HepG2 (cell line): ENCODE data around the gene CMIP. TPM values are rescaled to one million over a fixed set of nuclear protein-coding genes. Genes with fewer than 3 reads are reported as not detected.

Source experiments
- ATAC-seq: fragments of 200-7000 bp; cut with Tn5 transposase; 3 replicates; pipeline ENCODE4 v1.9.1; 2020; ENCODE audit warnings: mild to moderate bottlenecking, moderate library complexity
- BruUV-seq: library from RNA; stranded (reverse); fragments of 400-500 nt; replicated peaks from 2 replicates; lab custom pipeline; 2021; lab: Mats Ljungman, UMichigan
- CTCF ChIA-PET: fragments of 300-600 bp; formaldehyde crosslinking; extraction: SDS; loops from one replicate; lab custom pipeline; 2021; ENCODE audit warnings: low total read pairs, inconsistent platforms, low intra/inter-chr PET ratio; lab: Yijun Ruan, JAX
- POLR2A ChIA-PET: fragments of 350-600 bp; sonication (Branson Sonifier 250); formaldehyde crosslinking; loops from one replicate; lab custom pipeline; 2020; ENCODE audit warnings: antibody characterized with exemption, inconsistent platforms; lab: Yijun Ruan, JAX
- DNase-seq: peaks from one replicate; pipeline ENCODE4 v3.0.0-alpha.2; 2015; ENCODE audit warnings: low spot score
- FAIRE-seq: peaks from 3 replicates; lab custom pipeline; 2011; peaks lifted over from hg19 to GRCh38; lab: Jason Lieb, UNC
- H2AFZ ChIP-seq: one replicate; pipeline ENCODE4 v1.6.1; 2011; ENCODE audit warnings: low read length, inconsistent platforms
- H3K27ac ChIP-seq: fragments of 300-600 bp; 3 replicates; pipeline ENCODE4 v1.8.0; 2011; ENCODE audit warnings: mixed run types, mild to moderate bottlenecking, mixed read lengths, low read length, inconsistent platforms; ENCODE audit not compliant: insufficient read depth; ENCODE audit errors: extremely low read length
- H3K27me3 ChIP-seq, 2 experiments: fragments of 200-600 bp in 1 of 2; 2 replicates in 1 of 2; 3 replicates in 1 of 2; pipeline versions ENCODE4 v1.6.0 to v1.8.0; 2011; ENCODE audit warnings: low read length in 2 of 2, mild to moderate bottlenecking in 2 of 2, moderate library complexity in 2 of 2, inconsistent platforms in 1 of 2; ENCODE audit not compliant: insufficient read depth in 2 of 2, control insufficient read depth in 1 of 2
- H3K36me3 ChIP-seq, 2 experiments: fragments of 200-600 bp in 1 of 2; replicated peaks in 1 of 2; 2 replicates in 1 of 2; 3 replicates in 1 of 2; pipeline versions ENCODE4 v1.5.1 to v1.8.0; 2011; ENCODE audit warnings: low read length in 2 of 2, inconsistent platforms in 1 of 2; ENCODE audit not compliant: insufficient read depth in 2 of 2, control insufficient read depth in 1 of 2
- H3K4me1 ChIP-seq: 2 replicates; pipeline ENCODE4 v1.5.1; 2012; ENCODE audit warnings: low read length, inconsistent platforms; ENCODE audit not compliant: insufficient read depth
- H3K4me2 ChIP-seq: 2 replicates; pipeline ENCODE4 v1.6.0; 2011; ENCODE audit warnings: low read depth, low read length, inconsistent platforms
- H3K4me3 ChIP-seq, 3 experiments: fragments of 200-600 bp in 1 of 3; sonication (generic), shearing (Covaris generic) in 1 of 3; replicated peaks in 1 of 3; 2 replicates each; pipeline ENCODE4 v1.5.1; 2011 to 2016; ENCODE audit warnings: low read length in 3 of 3, inconsistent platforms in 2 of 3, low read depth in 2 of 3, mild to moderate bottlenecking in 2 of 3, control low read depth in 1 of 3, mixed read lengths in 1 of 3; ENCODE audit not compliant: insufficient read depth in 1 of 3
- H3K79me2 ChIP-seq: one replicate; pipeline ENCODE4 v1.6.1; 2011; ENCODE audit warnings: low read length, inconsistent platforms; ENCODE audit not compliant: insufficient read depth
- H3K9ac ChIP-seq: 2 replicates; pipeline ENCODE4 v1.6.0; 2011; ENCODE audit warnings: mild to moderate bottlenecking, low read depth, low read length, inconsistent platforms; ENCODE audit not compliant: insufficient read depth
- H3K9me3 ChIP-seq: 2 replicates; pipeline ENCODE4 v1.5.1; 2012; ENCODE audit warnings: mild to moderate bottlenecking, low read length
- H4K20me1 ChIP-seq: 2 replicates; pipeline ENCODE4 v1.6.0; 2011; ENCODE audit warnings: inconsistent platforms, mild to moderate bottlenecking, low read length, moderate library complexity; ENCODE audit not compliant: insufficient read depth
- CCAR2 ChIP-seq: fragments of 200-400 bp; formaldehyde crosslinking; optimal IDR thresholded peaks from 2 replicates; pipeline ENCODE3; 2018; ENCODE audit warnings: low read depth, mild to moderate bottlenecking, low read length, moderate library complexity
- CENPT ChIP-seq: sonication (generic); formaldehyde crosslinking; IDR thresholded peaks from 2 replicates; pipeline ENCODE4 v1.8.0; 2022; ENCODE audit warnings: low read depth, mild to moderate bottlenecking, moderate library complexity, missing genetic modification reagents
- DPF2 ChIP-seq: sonication (generic); formaldehyde crosslinking; IDR thresholded peaks from 2 replicates; pipeline ENCODE4 v1.4.0; 2020; ENCODE audit warnings: mild to moderate bottlenecking, low read depth, missing genetic modification reagents, borderline replicate concordance
- EP300 ChIP-seq, 3 experiments: sonication (generic) in 1 of 3; formaldehyde crosslinking in 1 of 3; IDR thresholded peaks; 2 replicates each; pipeline versions ENCODE4 v1.5.1 to v1.6.1; 2011 to 2020; ENCODE audit warnings: low read depth in 2 of 3, low read length in 2 of 3, borderline replicate concordance in 1 of 3, improper control_type of control experiment in 1 of 3, mild to moderate bottlenecking in 1 of 3, missing genetic modification reagents in 1 of 3, moderate library complexity in 1 of 3
- HNRNPL ChIP-seq: fragments of 200-400 bp; formaldehyde crosslinking; IDR thresholded peaks from 2 replicates; pipeline ENCODE4 v1.6.1; 2017; ENCODE audit warnings: mild to moderate bottlenecking, low read depth, low read length
- JDP2 ChIP-seq: sonication (generic); formaldehyde crosslinking; IDR thresholded peaks from 2 replicates; pipeline ENCODE4 v1.8.1; 2022; ENCODE audit warnings: missing genetic modification reagents, borderline replicate concordance
- JUN ChIP-seq: sonication (generic); formaldehyde crosslinking; IDR thresholded peaks from 2 replicates; pipeline ENCODE4 v1.4.0; 2020; ENCODE audit warnings: mild to moderate bottlenecking, missing genetic modification reagents
- KLF13 ChIP-seq: sonication (generic); formaldehyde crosslinking; IDR thresholded peaks from 2 replicates; pipeline ENCODE4 v1.4.0; 2020; ENCODE audit warnings: mild to moderate bottlenecking, missing genetic modification reagents
- POLR2A ChIP-seq, 2 experiments: IDR thresholded peaks; 2 replicates each; pipeline ENCODE4 v1.6.1; 2011; ENCODE audit warnings: low read depth in 2 of 2, low read length in 2 of 2, mild to moderate bottlenecking in 1 of 2, moderate library complexity in 1 of 2; ENCODE audit not compliant: insufficient read depth in 1 of 2
- RBM22 ChIP-seq: fragments of 200-400 bp; formaldehyde crosslinking; optimal IDR thresholded peaks from 2 replicates; pipeline ENCODE3; 2017; ENCODE audit warnings: mild to moderate bottlenecking, low read length, moderate library complexity
- RCOR2 ChIP-seq: IDR thresholded peaks from 2 replicates; pipeline ENCODE4 v1.6.1; 2016; ENCODE audit warnings: missing biosample characterization, missing genetic modification reagents
- SIN3B ChIP-seq: fragments of 150-350 bp; IDR thresholded peaks from 2 replicates; pipeline ENCODE4 v1.6.1; 2014; ENCODE audit warnings: low read length
- TBL1XR1 ChIP-seq: fragments of 150-350 bp; IDR thresholded peaks from 2 replicates; pipeline ENCODE4 v1.6.1; 2014; ENCODE audit warnings: borderline replicate concordance, low read length; ENCODE audit not compliant: partially characterized antibody
- THAP11 ChIP-seq: IDR thresholded peaks from 2 replicates; pipeline ENCODE4 v1.6.1; 2016; ENCODE audit warnings: missing biosample characterization, missing genetic modification reagents
- TOE1 ChIP-seq: sonication (generic); formaldehyde crosslinking; IDR thresholded peaks from 2 replicates; pipeline ENCODE4 v1.4.0; 2020; ENCODE audit warnings: mild to moderate bottlenecking, missing genetic modification reagents
- ZFP1 ChIP-seq: IDR thresholded peaks from 2 replicates; pipeline ENCODE4 v1.6.1; 2016
- ZNF589 ChIP-seq: sonication (generic); formaldehyde crosslinking; conservative IDR thresholded peaks from 2 replicates; pipeline ENCODE4 v1.8.0; 2022; ENCODE audit warnings: mild to moderate bottlenecking, moderate library complexity, missing genetic modification reagents
- ZNF660 ChIP-seq: sonication (generic); formaldehyde crosslinking; IDR thresholded peaks from 2 replicates; pipeline ENCODE4 v1.5.1; 2020; ENCODE audit warnings: mild to moderate bottlenecking, low read depth, missing genetic modification reagents, borderline replicate concordance
- ZNF687 ChIP-seq: sonication (generic); formaldehyde crosslinking; IDR thresholded peaks from 2 replicates; pipeline ENCODE4 v1.5.1; 2020; ENCODE audit warnings: mild to moderate bottlenecking, missing genetic modification reagents, moderate library complexity
- WGBS: methylation state at CpG from one replicate; pipeline ENCODE4 v1.1.6; 2017; ENCODE audit warnings: low lambda C conversion rate; 5-methylcytosine and 5-hydroxymethylcytosine counted together
- in situ Hi-C: cut with HindIII; loops from 2 replicates; pipeline ENCODE4 v1.10.0; 2017; ENCODE audit warnings: low pct_unique_long_range_greater_than_20kb; ENCODE audit not compliant: extremely low pct_ligation_motif_present
- intact Hi-C: fragments of 100-400 bp; cut with micrococcal nuclease; formaldehyde crosslinking; loops from one replicate; pipeline ENCODE4 v1.10.0; 2022; ENCODE audit not compliant: unreplicated experiment
- polyA plus RNA-seq, 8 experiments: library from polyadenylated mRNA; depleted of rRNA in 3 of 8; stranded (reverse) in 7 of 8; unstranded in 1 of 8; fragments of >200 nt; fragmentation: Illumina TruSeq in 4 of 8; extraction: Trizol in 4 of 8; gene quantifications; 2 replicates each; pipeline versions ENCODE4 v1.2.1 to v1.2.3, GENCODE V29; 2011 to 2016; ENCODE audit warnings: low read depth in 4 of 8, missing spikeins in 1 of 8, mixed read lengths in 1 of 8; ENCODE audit not compliant: insufficient read depth in 1 of 8
- total RNA-seq, 5 experiments: library from RNA; depleted of rRNA; stranded (reverse); fragments of >200 nt; fragmentation: Illumina TruSeq; extraction: Trizol; gene quantifications; 2 replicates each; pipeline ENCODE4 v1.2.3, GENCODE V29; 2016; ENCODE audit warnings: low read depth in 1 of 5
- TF ChIP-seq, protein P1 (sequence below): sonication (generic); formaldehyde crosslinking; IDR thresholded peaks from 2 replicates; pipeline ENCODE4 v1.4.0; 2020; ENCODE audit warnings: missing genetic modification reagents, borderline replicate concordance

Gene CMIP
- total and polyA plus RNA-seq, 2 of the 13 experiments (the other 11 are each of a cell fraction or from before 2014, with no cell fraction given), result 10.9 to 18.1 TPM

- Histone ChIP-seq H3K36me3 (peaks cover 56 to 63% of the 10 kb centered on the region in 2 experiments), H3K27ac (no peak overlapping the region), H3K4me2 (no peak overlapping the region), H4K20me1 (peaks cover 4% of the 10 kb centered on the region; the same call in 1 of the 2 replicates), H3K79me2 (no peaks in the 10 kb centered on the region), H3K9me3 (no peaks in the 10 kb centered on the region), H2AFZ (no peak overlapping the region), H3K4me1 (no peaks in the 10 kb centered on the region), H3K27me3 (no peaks in the 10 kb centered on the region), H3K4me3 (no peak overlapping the region), H3K9ac (no peak overlapping the region)
- 96% methylated on average over 19 of the region's 27 CpGs for WGBS
- POLR2A ChIA-PET, result no interaction called here
- FAIRE-seq, result no peak
- no peak; the same call in 2 of the 3 replicates for ATAC-seq
- intact Hi-C loops, result no loop called here
- CTCF ChIA-PET, result no interaction called here
- TSS peak; percentile 32 for BruUV-seq
- in situ Hi-C loops, result no loop called here
- no peak for DNase-seq
- TF ChIP-seq CENPT, result no peak
- no peak for TF ChIP-seq EP300 (IDR thresholded peaks at IDR 0.05; ENCODE audit: low read depth in 2 of 2, low read length in 2 of 2)
- no peak for TF ChIP-seq EP300 (CRISPR knock-in tag; IDR thresholded peaks at IDR 0.05; ENCODE audit: borderline replicate concordance)
- TF ChIP-seq DPF2 (CRISPR knock-in tag), result no peak
- peak; percentile 12; the same call in 1 of the 2 replicates for TF ChIP-seq ZNF687 (CRISPR knock-in tag)
- no peak for TF ChIP-seq TBL1XR1
- no peak for TF ChIP-seq THAP11 (CRISPR knock-in tag)
- TF ChIP-seq POLR2A (IDR thresholded peaks at IDR 0.05; ENCODE audit: insufficient read depth in 1 of 2, low read depth in 2 of 2, low read length in 2 of 2), result peak in 1 of 2 experiments; percentile 20; a peak in 1 of 4 replicates
- TF ChIP-seq ZNF589 (CRISPR knock-in tag), result no peak
- no peak for TF ChIP-seq TOE1 (CRISPR knock-in tag)
- TF ChIP-seq CCAR2, result no peak
- TF ChIP-seq JDP2 (CRISPR knock-in tag), result no peak
- TF ChIP-seq ZNF660 (CRISPR knock-in tag), result no peak
- TF ChIP-seq JUN (CRISPR knock-in tag), result no peak
- TF ChIP-seq HNRNPL, result 0 out of 2 replicates have a peak, but pooled peaks have one; percentile 64
- TF ChIP-seq KLF13, result no peak
- no peak for TF ChIP-seq RCOR2 (CRISPR knock-in tag)
- no peak for TF ChIP-seq ZFP1 (CRISPR knock-in tag)
- peak; percentile 83 for TF ChIP-seq RBM22
- no peak for TF ChIP-seq SIN3B
- TF ChIP-seq, protein P1, sequence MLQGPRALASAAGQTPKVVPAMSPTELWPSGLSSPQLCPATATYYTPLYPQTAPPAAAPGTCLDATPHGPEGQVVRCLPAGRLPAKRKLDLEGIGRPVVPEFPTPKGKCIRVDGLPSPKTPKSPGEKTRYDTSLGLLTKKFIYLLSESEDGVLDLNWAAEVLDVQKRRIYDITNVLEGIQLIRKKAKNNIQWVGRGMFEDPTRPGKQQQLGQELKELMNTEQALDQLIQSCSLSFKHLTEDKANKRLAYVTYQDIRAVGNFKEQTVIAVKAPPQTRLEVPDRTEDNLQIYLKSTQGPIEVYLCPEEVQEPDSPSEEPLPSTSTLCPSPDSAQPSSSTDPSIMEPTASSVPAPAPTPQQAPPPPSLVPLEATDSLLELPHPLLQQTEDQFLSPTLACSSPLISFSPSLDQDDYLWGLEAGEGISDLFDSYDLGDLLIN (CRISPR knock-in tag), result no peak
Measured at GRCh38 chr16:81707411-81708265, 263.0 kb downstream of the CMIP start.
